Measurements from ENCODE around the gene TWF2.
A peak's percentile ranks its signal among the peaks of the same experiment; 100 is the strongest.

Gene TWF2

GRCh38 chr3:52221563-52222318 lies 17.2 kb downstream of the TWF2 start:
- no peak for DNase-seq

GRCh38 chr3:52221141-52221562 lies 17.8 kb downstream of the TWF2 start:
- no peak for DNase-seq

- DNase-seq = peak; percentile 51
These were observed 18.5 kb downstream of the TWF2 start for GRCh38 chr3:52220380-52221026.

GRCh38 chr3:52218937-52219650 lies 19.9 kb downstream of the TWF2 start:
- DNase-seq = no peak

- DNase-seq = no peak
These were observed 20.5 kb downstream of the TWF2 start for GRCh38 chr3:52218454-52218853.

GRCh38 chr3:52218026-52218425 lies 20.9 kb downstream of the TWF2 start:
- no peak for DNase-seq

DNA sequence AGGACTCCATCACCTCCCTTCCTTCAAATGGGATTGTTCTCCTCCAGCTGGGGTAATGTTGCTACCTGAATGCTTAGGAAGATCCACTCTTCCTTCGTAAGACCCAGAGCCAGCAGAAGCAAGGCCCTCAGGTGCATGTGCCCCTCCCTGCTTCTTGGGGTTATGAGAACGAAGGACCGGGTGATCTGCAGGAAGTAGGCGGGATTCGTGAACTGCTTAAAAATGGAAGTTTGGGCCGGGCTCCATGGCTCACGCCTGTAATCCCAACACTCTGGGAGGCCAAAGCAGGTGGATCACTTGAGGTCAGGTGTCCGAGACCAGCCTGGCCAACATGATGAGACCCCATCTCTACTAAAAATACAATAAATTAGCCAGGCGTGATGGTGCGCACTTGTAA lies 21.6 kb downstream of the TWF2 start:
- no peak for DNase-seq

GRCh38 chr3:52216585-52217408 lies 22.2 kb downstream of the TWF2 start:
- no peak for DNase-seq

- DNase-seq = no peak
These were observed 23.6 kb downstream of the TWF2 start for GRCh38 chr3:52215351-52215750.

DNA sequence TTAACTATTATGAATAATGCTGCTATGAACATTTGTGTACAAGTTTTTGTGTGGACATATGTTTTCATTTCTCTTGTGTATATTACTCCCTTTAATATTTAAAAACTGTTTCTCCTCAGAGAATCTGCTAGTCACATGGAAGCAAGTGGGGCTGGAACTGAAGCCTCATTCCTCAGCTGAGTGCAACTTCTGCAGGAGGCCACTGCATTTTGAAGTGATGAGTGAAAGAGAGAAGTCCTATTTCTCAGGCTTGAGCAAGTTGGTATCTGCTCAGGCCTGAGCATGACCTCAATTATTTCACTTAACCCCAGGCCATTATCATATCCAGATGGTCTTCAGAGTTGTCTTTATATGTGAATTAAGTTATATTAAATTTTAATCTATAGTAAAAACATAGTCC lies 25.1 kb downstream of the TWF2 start:
- no peak for DNase-seq

DNA sequence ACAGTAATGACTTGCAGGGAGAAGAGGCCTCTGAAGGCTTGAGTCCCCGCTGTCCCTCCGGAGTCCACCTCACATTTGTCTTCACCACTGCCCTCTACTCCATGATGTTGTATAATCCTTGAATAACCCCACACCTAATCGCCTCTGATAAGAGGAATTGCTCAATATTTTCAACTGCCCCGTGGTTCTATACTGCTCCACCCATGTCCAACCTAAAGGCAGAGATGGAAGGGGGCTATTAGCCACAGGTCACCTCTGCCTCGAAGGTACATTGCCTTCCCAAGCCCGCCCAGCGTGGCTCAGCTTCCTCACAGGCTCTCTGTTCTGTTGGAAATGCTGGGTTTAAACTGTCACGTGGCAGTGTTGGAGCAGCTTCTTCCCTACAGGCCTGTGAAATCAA lies 26.0 kb downstream of the TWF2 start:
- DNase-seq = no peak

- DNase-seq = no peak
These were observed 27.6 kb downstream of the TWF2 start for GRCh38 chr3:52211268-52211891.

GRCh38 chr3:52210550-52211046 lies 28.4 kb downstream of the TWF2 start:
- no peak for DNase-seq

DNA sequence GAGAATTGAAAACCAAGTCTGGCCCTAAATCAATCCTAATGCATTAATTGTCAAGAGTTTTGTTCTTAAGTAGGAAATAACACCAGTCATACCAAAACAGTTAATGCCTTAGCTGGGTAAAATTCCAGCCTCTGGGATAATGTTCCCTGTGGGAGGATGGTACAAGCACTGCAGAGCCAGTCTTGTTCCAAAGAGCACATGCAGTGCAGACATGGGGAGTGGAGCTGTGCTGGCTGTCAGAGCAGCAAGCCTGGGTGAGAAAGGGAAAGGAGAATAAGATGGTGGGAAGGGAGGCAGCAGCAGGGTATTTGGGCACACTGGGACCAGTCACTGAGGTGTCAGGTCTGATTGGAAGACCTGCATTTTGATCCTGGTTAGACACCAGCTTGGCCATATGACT lies 28.9 kb downstream of the TWF2 start:
- DNase-seq = no peak

DNA sequence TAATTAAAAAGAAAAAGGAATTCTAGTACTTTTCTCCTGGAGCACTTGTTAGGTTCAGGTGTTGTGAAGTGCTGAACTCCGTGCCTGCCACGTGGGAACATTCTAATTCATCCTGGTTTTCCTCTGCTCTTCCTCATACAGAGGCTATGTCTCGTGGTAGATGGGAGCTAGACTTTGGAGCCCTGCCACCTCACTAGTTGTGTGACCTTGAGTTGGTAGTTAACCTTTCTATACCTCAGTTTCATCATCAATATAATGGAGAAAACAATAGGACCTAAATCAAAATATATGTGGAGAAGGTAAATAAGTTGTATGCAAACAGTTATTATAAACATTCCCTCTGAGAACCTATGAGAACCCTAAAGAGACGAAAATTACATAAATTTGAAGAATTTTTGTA lies 30.4 kb downstream of the TWF2 start:
- no peak for DNase-seq

GRCh38 chr3:52205727-52206372 lies 33.1 kb downstream of the TWF2 start:
- no peak for DNase-seq

DNA sequence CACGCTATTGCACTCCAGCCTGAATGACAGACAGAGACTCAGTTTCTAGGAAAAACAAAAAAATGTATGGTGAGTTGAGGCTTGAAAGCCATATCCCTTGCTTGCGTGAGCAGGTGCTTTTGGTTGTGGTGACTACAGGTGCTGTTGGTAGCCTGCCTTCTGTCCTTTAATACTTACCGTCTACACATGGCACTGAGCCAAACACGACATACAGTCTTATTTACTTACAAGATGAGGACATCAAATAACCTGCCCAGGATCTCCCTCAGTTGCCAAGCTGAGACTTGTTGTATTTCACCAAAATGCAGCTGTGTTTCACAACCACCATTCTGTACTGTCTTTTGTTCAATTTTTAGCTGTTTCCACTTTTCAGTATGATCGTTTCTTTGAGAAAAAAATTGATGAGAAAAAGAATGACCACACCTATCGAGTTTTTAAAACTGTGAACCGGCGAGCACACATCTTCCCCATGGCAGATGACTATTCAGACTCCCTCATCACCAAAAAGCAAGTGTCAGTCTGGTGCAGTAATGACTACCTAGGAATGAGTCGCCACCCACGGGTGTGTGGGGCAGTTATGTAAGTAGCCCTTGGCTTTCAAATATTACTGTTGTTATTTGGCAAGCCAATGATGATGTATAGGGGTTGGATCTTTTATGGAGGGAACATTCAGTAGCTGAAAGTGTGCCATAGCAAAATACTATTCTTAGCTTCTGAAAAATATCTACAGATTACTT lies 34.5 kb downstream of the TWF2 start:
- no peak for DNase-seq

DNA sequence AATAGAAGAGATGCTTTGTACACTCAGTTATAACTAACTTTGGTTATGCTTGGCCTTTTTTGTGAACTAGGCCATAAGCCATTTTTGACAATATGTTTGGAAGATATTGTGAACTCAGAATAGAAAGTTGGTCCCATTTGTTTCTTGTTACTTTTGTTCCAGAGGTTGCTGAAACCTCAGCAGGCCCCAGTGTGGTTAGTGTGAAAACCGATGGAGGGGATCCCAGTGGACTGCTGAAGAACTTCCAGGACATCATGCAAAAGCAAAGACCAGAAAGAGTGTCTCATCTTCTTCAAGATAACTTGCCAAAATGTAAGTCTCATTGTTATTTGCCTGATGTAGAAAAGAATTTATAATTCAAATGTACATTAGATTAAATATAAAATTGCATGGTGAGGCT lies 35.3 kb downstream of the TWF2 start:
- DNase-seq = no peak

DNA sequence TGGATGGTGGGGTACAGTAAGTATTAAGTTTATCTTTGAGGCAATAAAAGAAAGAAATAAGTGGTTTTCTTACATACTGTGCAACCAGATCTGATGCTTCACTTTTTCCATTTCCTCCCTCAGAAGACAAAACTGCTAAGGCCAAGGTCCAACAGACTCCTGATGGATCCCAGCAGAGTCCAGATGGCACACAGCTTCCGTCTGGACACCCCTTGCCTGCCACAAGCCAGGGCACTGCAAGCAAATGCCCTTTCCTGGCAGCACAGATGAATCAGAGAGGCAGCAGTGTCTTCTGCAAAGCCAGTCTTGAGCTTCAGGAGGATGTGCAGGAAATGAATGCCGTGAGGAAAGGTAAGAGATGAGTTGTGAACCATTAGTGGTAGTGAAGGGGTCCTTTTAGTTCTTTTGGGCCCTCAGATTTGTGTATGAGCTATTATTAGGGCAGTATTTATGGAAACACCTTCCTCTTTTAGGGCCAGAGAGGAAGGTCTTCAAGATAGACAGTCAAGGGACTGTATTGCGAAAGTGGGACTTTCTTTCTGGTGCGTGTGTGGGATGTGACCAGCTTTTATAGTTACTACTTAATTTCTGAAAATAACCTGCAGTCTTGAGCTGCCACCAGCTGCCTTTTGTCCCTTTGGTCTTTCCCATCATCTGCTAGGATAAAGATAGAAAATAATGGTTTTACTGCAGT lies 36.4 kb downstream of the TWF2 start:
- no peak for DNase-seq

DNA sequence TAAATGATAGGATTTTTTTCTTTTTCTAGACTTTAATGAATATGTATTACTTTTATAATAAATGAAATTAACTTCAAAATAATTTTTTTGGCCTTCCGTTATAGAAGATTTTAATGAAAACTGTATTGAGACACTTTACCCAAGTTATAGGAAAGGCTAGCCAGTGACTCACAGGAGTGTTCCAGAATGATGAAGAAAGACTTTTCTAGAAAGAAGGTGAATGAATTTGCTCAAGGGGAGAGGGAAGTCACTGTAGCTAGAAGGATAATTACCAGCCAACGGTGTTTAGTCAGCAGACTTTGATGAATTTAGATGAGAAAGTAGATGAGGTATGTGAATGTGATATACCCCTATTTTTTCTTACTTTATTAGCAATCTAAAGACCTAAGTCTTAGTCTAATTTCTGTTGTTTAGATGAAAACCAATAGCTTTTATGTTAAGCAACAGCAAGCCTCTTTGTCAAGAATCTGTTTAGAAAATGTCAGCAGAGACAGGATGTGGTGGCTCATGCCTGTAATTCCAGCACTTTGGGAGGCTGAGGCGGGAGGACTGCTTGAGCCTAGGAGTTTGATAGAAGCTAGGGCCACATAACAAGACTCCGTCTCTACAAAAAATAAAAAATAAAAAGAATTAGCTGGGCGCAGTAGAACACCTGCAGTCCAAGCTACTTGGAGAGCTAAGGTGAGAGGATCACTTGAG lies 37.8 kb downstream of the TWF2 start:
- DNase-seq = no peak

All from NCI-H2107 (cell line).